ENCODE data around the gene RAB3C.
"Not testable (repeated sequence)": the region's sequence is repeated elsewhere in the genome, so short reads cannot be mapped to it uniquely, and the experiment has no call there.

RAB3C gene

DNA sequence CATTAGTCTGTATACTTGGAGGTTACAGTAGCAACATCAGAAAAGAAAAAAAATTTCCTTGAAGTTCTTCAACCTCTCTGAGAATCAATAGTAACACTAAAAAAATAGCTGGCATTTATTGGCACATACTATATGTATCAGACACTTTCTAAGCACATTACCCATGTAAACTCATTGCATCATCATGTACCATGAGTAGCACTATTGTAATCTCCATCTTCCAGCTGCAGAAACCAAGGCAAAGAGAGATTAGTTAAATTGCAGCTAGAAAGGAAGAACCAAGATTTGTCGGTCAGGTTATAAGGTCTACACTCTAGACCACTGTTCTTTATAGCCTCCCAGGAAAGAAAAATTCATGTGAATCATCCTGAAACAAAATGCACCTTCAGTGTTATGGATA is 31.4 kb upstream of the RAB3C start:
- Histone ChIP-seq H4K20me1 (no peaks in the 10 kb centered on the region), H3K9me3 (replicated peaks in 1 of 11) (peaks cover 0 to 8% (median 0%) of the 10 kb centered on the region in 11 experiments; a peak in 1 of 22 replicates), H3K4me2 (no peak overlapping the region), H3K27ac (no peak overlapping the region), H3K9ac (no peak overlapping the region), H3K36me3 (no peaks in the 10 kb centered on the region), H3K4me1 (peaks cover 0 to 7% (median 2%) of the 10 kb centered on the region in 10 experiments; a peak in 14 of 20 replicates), H3K4me3 (no peak overlapping the region), H3K27me3 (no peaks in the 10 kb centered on the region)
- TF ChIP-seq Cebpa-rat (IDR thresholded peaks at IDR 0.05) = no peak

DNA sequence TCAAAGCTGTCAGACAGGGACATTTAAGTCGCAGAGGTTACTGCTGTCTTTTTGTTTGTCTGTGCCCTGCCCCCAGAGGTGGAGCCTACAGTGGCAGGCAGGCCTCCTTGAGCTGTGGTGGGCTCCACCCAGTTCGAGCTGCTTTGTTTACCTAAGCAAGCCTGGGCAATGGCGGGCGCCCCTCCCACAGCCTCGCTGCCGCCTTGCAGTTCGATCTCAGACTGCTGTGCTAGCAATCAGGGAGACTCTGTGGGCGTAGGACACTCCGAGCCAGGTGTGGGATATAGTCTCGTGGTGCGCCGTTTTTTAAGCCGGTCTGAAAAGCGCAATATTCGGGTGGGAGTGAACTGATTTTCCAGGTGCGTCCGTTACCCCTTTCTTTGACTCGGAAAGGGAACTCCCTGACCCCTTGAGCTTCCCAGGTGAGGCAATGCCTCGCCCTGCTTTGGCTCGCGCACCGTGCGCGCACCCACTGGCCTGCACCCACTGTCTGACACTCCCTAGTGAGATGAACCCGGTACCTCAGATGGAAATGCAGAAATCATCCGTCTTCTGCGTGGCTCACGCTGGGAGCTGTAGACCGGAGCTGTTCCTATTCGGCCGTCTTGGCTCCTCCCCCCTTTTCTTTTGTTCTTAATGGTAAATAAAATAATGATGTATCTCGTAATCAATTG is 25.1 kb upstream of the RAB3C start:
- H3K27ac ChIP-seq; H4K20me1 ChIP-seq; H3K27me3 ChIP-seq; H3K9ac ChIP-seq; H3K4me3 ChIP-seq; H3K9me3 ChIP-seq (replicated peaks in 1 of 11); H3K4me2 ChIP-seq; H3K36me3 ChIP-seq; H3K4me1 ChIP-seq: not testable (repeated sequence)

DNA sequence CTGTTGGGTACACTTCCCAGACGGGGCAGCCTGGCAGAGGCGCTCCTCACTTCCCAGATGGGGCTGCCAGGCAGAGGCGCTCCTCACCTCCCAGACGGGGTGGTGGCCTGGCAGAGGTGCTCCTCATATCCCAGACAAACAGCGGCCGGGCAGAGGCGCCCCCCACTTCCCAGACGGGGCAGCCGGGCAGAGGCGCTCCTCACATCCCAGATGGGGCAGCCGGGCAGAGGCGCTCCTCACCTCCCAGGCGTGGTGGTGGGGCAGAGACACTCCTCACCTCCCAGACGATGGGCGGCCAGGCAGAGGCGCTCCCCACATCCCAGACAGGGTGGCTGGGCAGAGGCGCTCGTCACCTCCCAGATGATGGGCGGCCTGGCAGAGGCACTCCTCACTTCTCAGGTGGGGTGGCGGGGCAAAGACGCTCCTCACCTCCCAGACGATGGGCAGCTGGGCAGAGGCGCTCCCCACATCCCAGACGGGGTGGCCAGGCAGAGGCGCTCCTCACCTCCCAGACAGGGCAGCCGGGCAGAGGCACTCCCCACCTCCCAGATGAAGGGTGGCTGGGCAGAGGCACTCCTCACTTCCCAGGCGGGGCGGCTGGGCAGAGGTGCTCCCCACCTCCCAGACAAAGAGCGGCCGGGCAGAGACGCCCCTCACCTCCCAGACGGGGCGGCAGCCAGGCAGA is 19.7 kb upstream of the RAB3C start:
- H3K9ac ChIP-seq, H3K4me1 ChIP-seq, H3K27ac ChIP-seq, H3K36me3 ChIP-seq, H3K27me3 ChIP-seq, H3K4me2 ChIP-seq, H4K20me1 ChIP-seq: not testable (repeated sequence)
- Histone ChIP-seq H3K9me3 (replicated peaks in 1 of 11) (peaks cover 17 to 23% (median 21%) of the 10 kb centered on the region in 11 experiments), H3K4me3 (0 out of 20 replicates have a peak overlapping the region, but pooled peaks of 1 of the 10 experiments have one; percentile 17)

DNA sequence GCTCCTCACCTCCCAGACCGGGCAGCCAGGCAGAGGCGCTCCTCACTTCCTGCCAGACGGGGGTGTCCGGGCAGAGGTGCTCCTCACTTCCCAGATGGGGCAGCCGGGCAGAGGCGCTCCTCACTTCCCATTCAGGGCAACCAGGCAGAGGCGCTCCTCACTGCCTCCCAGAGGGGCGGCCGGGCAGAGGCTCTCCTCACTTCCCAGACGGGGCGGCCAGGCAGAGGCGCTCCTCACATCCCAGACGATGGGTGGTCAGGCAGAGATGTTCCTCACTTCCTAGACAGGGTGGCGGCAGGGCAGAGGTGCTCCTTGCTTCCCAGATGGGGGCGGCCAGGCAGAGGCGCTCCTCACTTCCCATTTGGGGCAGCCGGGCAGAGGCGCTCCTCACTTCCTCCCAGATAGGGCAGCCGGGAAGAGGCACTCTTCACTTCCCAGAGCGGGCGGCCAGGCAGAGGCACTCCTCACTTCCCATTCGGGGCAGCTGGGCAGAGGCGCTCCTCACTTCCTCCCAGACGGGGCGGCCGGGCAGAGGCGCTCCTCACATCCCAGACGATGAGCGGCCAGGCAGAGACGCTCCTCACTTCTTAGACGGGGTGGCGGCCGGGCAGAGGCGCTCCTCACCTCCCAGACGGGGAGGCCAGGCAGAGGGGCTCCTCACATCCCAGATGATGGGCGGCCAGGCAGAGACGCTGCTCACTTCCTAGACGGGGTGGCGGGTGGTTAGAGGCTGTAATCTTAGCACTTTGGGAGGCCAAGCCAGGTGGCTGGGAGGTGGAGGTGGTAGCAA is 18.6 kb upstream of the RAB3C start:
- H3K4me2 ChIP-seq, H3K27ac ChIP-seq, H3K9ac ChIP-seq, H3K4me1 ChIP-seq, H3K36me3 ChIP-seq, H3K27me3 ChIP-seq, H4K20me1 ChIP-seq: not testable (repeated sequence)
- H3K4me3 ChIP-seq = 0 out of 20 replicates have a peak overlapping the region, but pooled peaks of 1 of the 10 experiments have one; percentile 4
- peaks cover 17 to 23% (median 21%) of the 10 kb centered on the region in 11 experiments for H3K9me3 ChIP-seq (replicated peaks in 1 of 11)

DNA sequence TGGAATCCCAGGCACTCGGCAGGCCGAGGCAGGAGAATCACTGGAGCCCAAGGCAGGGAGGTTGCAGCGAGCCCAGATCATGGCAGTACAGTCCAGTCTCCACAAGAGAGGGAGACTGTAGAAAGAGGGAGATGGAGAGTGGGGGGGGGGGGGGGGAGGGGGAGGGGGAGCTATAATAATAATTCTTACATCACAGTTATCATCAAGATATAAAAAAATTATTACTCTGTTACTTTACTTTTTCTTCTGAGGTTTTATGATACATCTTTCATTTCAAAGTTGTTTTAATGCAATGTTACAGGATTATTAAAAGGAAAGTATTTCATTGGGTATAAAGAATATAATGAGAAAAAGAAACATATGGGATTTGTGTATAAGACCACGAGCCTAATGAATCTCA is 17.8 kb upstream of the RAB3C start:
- Histone ChIP-seq H3K4me3 (no peak overlapping the region), H4K20me1 (no peaks in the 10 kb centered on the region), H3K36me3 (no peaks in the 10 kb centered on the region), H3K9me3 (replicated peaks in 1 of 11) (peaks cover 17 to 23% (median 21%) of the 10 kb centered on the region in 11 experiments), H3K27ac (no peak overlapping the region), H3K27me3 (no peaks in the 10 kb centered on the region), H3K9ac (no peak overlapping the region), H3K4me1 (no peaks in the 10 kb centered on the region), H3K4me2 (no peak overlapping the region)
- TF ChIP-seq Cebpa-rat (IDR thresholded peaks at IDR 0.05) = no peak

DNA sequence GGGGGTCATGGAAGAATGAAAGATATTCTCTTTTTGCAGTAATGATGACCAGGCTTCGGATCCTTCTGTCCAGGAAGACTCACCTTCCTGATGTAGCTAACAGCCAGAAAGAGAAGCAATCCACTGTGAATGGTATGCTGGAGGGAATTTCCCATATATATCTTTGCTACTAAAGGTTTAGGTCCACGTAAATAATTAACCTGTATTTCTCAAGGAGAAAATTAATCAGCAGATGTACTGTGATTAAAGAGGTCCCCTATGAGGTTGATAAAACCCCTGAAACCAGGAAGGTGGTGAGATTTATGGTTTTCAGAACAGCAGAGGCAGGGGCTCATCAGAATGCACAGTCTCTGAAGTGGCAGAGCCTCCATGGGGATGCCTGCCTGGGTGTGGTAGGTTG is 11.4 kb upstream of the RAB3C start:
- Histone ChIP-seq H3K27me3 (no peaks in the 10 kb centered on the region), H3K36me3 (no peaks in the 10 kb centered on the region), H3K4me2 (no peak overlapping the region), H3K4me1 (no peaks in the 10 kb centered on the region), H3K9me3 (replicated peaks in 1 of 11) (0 out of 22 replicates have a peak, but pooled peaks cover 0 to 4% (median 0%) of the 10 kb centered on the region in 11 experiments), H4K20me1 (no peaks in the 10 kb centered on the region), H3K4me3 (no peak overlapping the region), H3K9ac (no peak overlapping the region), H3K27ac (no peak overlapping the region)
- no peak for TF ChIP-seq Cebpa-rat (IDR thresholded peaks at IDR 0.05)

DNA sequence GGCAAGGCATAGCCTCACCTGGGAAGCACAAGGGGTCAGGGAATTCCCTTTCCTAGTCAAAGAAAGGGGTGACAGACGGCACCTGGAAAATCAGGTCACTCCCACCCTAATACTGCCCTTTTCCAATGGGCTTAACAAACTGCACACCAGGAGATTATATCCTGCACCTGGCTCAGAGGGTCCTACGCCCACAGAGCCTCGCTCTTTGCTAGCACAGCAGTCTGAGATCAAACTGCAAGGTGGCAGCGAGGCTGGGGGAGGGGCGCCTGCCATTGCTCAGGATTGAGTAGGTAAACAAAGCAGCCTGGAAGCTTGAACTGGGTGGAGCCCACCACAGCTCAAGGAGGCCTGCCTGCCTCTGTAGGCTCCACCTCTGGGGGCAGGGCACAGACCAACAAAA is 9.9 kb upstream of the RAB3C start:
- not testable (repeated sequence) for H3K27me3 ChIP-seq; H4K20me1 ChIP-seq; H3K4me2 ChIP-seq; H3K27ac ChIP-seq; H3K4me1 ChIP-seq; H3K36me3 ChIP-seq; H3K9me3 ChIP-seq (replicated peaks in 1 of 11); H3K9ac ChIP-seq; H3K4me3 ChIP-seq

DNA sequence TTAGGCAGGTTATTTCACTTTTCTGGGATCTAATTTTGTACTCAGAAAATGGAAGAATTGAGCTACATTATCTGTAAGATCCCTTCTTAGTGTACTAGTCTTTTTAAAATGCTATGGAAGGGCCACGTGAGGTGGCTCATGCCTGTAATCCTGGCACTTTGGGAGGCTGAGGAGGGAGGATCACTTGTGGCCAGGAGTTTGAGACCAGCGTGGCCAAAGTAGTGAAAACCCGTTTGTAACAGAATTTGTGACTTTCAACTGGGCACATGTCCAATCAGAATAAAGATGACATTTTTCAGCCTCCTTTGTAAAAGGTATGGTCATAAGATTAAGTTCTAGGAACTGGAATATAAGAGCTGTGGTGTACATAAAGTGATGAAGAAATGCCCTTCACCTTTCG is 3.1 kb upstream of the RAB3C start:
- peaks cover 0 to 18% (median 9%) of the 10 kb centered on the region in 11 experiments; a peak in 10 of 22 replicates for H3K27me3 ChIP-seq
- peaks cover 9 to 23% (median 17%) of the 10 kb centered on the region in 11 experiments; a peak in 21 of 22 replicates for H3K9me3 ChIP-seq (replicated peaks in 1 of 11)
- H3K36me3 ChIP-seq = no peaks in the 10 kb centered on the region
- no peak overlapping the region for H3K4me2 ChIP-seq
- no peak for TF ChIP-seq Cebpa-rat (IDR thresholded peaks at IDR 0.05)
- H3K4me3 ChIP-seq = no peak overlapping the region
- no peak overlapping the region for H3K27ac ChIP-seq
- no peak overlapping the region for H3K9ac ChIP-seq
- H4K20me1 ChIP-seq = no peaks in the 10 kb centered on the region
- H3K4me1 ChIP-seq = no peaks in the 10 kb centered on the region

DNA sequence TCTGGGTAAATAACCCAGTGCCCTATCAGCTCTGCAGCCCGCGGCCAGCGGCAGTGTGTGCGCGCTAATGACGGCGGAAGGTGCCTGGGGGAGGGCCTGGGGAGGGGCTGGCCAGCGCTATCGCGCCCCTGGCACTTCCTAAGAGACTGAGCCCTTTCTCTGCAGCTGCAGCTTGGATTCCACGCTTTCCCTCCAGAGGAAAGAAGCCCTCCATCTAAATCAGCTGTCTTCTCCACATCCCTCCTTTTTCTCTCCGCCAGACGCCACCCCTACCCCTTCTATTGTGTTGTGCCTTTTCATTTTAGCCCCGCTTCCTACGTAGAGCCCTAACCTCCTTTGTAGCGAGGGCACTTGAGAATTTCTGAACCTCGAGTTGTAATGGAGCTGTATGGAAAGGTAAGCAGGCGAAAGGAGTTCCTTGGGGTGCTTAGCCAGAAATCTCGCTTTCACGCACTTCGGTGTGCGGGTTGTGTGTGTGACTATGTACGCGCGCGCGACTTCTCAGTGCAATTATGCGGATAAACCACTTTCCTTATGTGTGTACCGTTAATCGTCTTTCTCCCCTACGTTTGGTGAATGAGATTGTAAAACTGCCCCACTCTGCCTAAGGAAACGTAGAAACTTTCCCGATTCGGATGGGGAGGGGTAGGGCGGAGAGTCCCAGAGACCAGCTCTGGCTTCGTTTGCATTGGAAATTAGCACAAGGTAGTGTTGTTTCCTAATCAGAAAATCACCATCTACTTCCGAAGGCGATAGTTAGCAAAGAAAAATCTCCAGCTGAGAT is 664 bp upstream of the RAB3C start:
- Histone ChIP-seq H3K9me3 (replicated peaks in 1 of 11) (peaks cover 9 to 20% (median 17%) of the 10 kb centered on the region in 11 experiments; a peak in 21 of 22 replicates), H3K4me3 (peak overlapping the region in 8 of 10 experiments; percentile 14 to 58 (median 38); a peak in 13 of 20 replicates), H3K36me3 (no peaks in the 10 kb centered on the region), H3K4me1 (no peaks in the 10 kb centered on the region), H3K27ac (no peak overlapping the region), H3K27me3 (peaks cover 0 to 18% (median 9%) of the 10 kb centered on the region in 11 experiments; a peak in 10 of 22 replicates), H3K9ac (no peak overlapping the region), H4K20me1 (no peaks in the 10 kb centered on the region), H3K4me2 (peak overlapping the region; percentile 21 to 67 (median 55); a peak in 20 of 22 replicates)
- TF ChIP-seq Cebpa-rat (IDR thresholded peaks at IDR 0.05) = no peak

Measured in BLaER1 treated with 17β-estradiol and CSF1 and Interleukin-3, amounts not matched to agents 10 nM and 100 nM (cell line).